HepG2 (cell line): Measurements from ENCODE around the gene TCF19. TPM values are rescaled to one million over a fixed set of nuclear protein-coding genes. Genes with fewer than 3 reads are reported as not detected.

ENCODE experiments used
- AKAP8 ChIP-seq: sonication (generic); formaldehyde crosslinking; IDR thresholded peaks from 2 replicates; pipeline ENCODE4 v1.5.1; 2020; ENCODE audit warnings: mild to moderate bottlenecking, missing genetic modification reagents
- BHLHE40 ChIP-seq: IDR thresholded peaks from 2 replicates; pipeline ENCODE4 v1.6.1; 2011; ENCODE audit warnings: low read length, improper control_type of control experiment
- CENPX ChIP-seq: sonication (generic); formaldehyde crosslinking; IDR thresholded peaks from 2 replicates; pipeline ENCODE4 v1.9.0; 2021; ENCODE audit warnings: mild to moderate bottlenecking, missing genetic modification reagents, moderate library complexity
- ESRRA ChIP-seq: sonication (generic); formaldehyde crosslinking; IDR thresholded peaks from 2 replicates; pipeline ENCODE4 v1.5.1; 2020; ENCODE audit warnings: mild to moderate bottlenecking, low read depth, missing genetic modification reagents
- HNRNPLL ChIP-seq: fragments of 200-400 bp; formaldehyde crosslinking; IDR thresholded peaks from 2 replicates; pipeline ENCODE4 v1.6.1; 2017; ENCODE audit warnings: mild to moderate bottlenecking, low read depth, low read length; ENCODE audit not compliant: poor library complexity, severe bottlenecking
- NR2C2 ChIP-seq: sonication (generic); formaldehyde crosslinking; IDR thresholded peaks from 2 replicates; pipeline ENCODE4 v1.4.0; 2020; ENCODE audit warnings: missing genetic modification reagents, mild to moderate bottlenecking, moderate library complexity, borderline replicate concordance
- POLR2A ChIP-seq, 2 experiments: IDR thresholded peaks; 2 replicates each; pipeline ENCODE4 v1.6.1; 2011; ENCODE audit warnings: low read depth in 2 of 2, low read length in 2 of 2, mild to moderate bottlenecking in 1 of 2, moderate library complexity in 1 of 2; ENCODE audit not compliant: insufficient read depth in 1 of 2
- RFX1 ChIP-seq: fragments of 450-650 bp; IDR thresholded peaks from 2 replicates; pipeline ENCODE4 v1.6.1; 2017
- SCMH1 ChIP-seq: sonication (generic); formaldehyde crosslinking; IDR thresholded peaks from 2 replicates; pipeline ENCODE4 v1.9.0; 2021; ENCODE audit warnings: missing genetic modification reagents, mild to moderate bottlenecking, borderline replicate concordance
- SMAD1 ChIP-seq: sonication (generic); formaldehyde crosslinking; IDR thresholded peaks from 2 replicates; pipeline ENCODE4 v1.4.0; 2020; ENCODE audit warnings: missing genetic modification reagents, low read depth, mild to moderate bottlenecking, borderline replicate concordance
- SMYD3 ChIP-seq: sonication (generic); formaldehyde crosslinking; IDR thresholded peaks from 2 replicates; pipeline ENCODE4 v1.8.1; 2023; ENCODE audit warnings: mild to moderate bottlenecking, missing genetic modification reagents
- SP1 ChIP-seq, 2 experiments: fragments of 450-650 bp in 1 of 2; sonication (generic) in 1 of 2; formaldehyde crosslinking in 1 of 2; IDR thresholded peaks; 2 replicates each; pipeline versions ENCODE4 v1.4.0 to v1.6.1; 2016 to 2020; ENCODE audit warnings: missing genetic modification reagents in 1 of 2
- SP5 ChIP-seq: IDR thresholded peaks from 2 replicates; pipeline ENCODE4 v1.6.1; 2016; ENCODE audit warnings: low read depth, borderline replicate concordance
- TBP ChIP-seq: sonication (generic); formaldehyde crosslinking; IDR thresholded peaks from 2 replicates; pipeline ENCODE4 v1.5.0; 2020; ENCODE audit warnings: missing genetic modification reagents
- TCF7L2 ChIP-seq: IDR thresholded peaks from 2 replicates; pipeline ENCODE4 v1.6.1; 2011; ENCODE audit warnings: mild to moderate bottlenecking, low read depth, low read length, moderate library complexity
- ZBTB38 ChIP-seq: sonication (generic); formaldehyde crosslinking; IDR thresholded peaks from 2 replicates; pipeline ENCODE4 v1.5.1; 2020; ENCODE audit warnings: mild to moderate bottlenecking, missing genetic modification reagents
- ZBTB8A ChIP-seq: sonication (generic); formaldehyde crosslinking; IDR thresholded peaks from 2 replicates; pipeline ENCODE4 v1.4.0; 2020; ENCODE audit warnings: mild to moderate bottlenecking, low read depth, missing genetic modification reagents, borderline replicate concordance
- ZC3H4 ChIP-seq: sonication (generic); formaldehyde crosslinking; IDR thresholded peaks from 2 replicates; pipeline ENCODE4 v1.4.0; 2020; ENCODE audit warnings: missing genetic modification reagents, borderline replicate concordance
- ZKSCAN8 ChIP-seq: IDR thresholded peaks from 2 replicates; pipeline ENCODE4 v1.6.1; 2016; ENCODE audit warnings: borderline replicate concordance, missing genetic modification reagents, missing compliant biosample characterization
- ZNF121 ChIP-seq: sonication (generic); formaldehyde crosslinking; IDR thresholded peaks from 2 replicates; pipeline ENCODE4 v1.5.0; 2020; ENCODE audit warnings: mild to moderate bottlenecking, missing genetic modification reagents
- ZNF260 ChIP-seq: sonication (generic); formaldehyde crosslinking; IDR thresholded peaks from 2 replicates; pipeline ENCODE4 v1.4.0; 2020; ENCODE audit warnings: missing genetic modification reagents, low read depth, mild to moderate bottlenecking, borderline replicate concordance
- ZNF331 ChIP-seq: sonication (generic); formaldehyde crosslinking; IDR thresholded peaks from 2 replicates; pipeline ENCODE4 v1.4.0; 2020; ENCODE audit warnings: missing genetic modification reagents
- ZNF33A ChIP-seq: sonication (generic); formaldehyde crosslinking; IDR thresholded peaks from 2 replicates; pipeline ENCODE4 v1.5.1; 2020; ENCODE audit warnings: missing genetic modification reagents, mild to moderate bottlenecking, moderate library complexity, borderline replicate concordance
- ZNF354B ChIP-seq: sonication (generic); formaldehyde crosslinking; IDR thresholded peaks from 2 replicates; pipeline ENCODE4 v1.8.0; 2022; ENCODE audit warnings: mild to moderate bottlenecking, missing genetic modification reagents
- ZNF552 ChIP-seq: sonication (generic); formaldehyde crosslinking; IDR thresholded peaks from 2 replicates; pipeline ENCODE4 v1.9.0; 2022; ENCODE audit warnings: missing genetic modification reagents, mild to moderate bottlenecking, borderline replicate concordance
- ZNF747 ChIP-seq: sonication (generic); formaldehyde crosslinking; IDR thresholded peaks from 2 replicates; pipeline ENCODE4 v1.8.1; 2023; ENCODE audit warnings: missing genetic modification reagents, mild to moderate bottlenecking, borderline replicate concordance
- ZNF75D ChIP-seq: sonication (generic); formaldehyde crosslinking; IDR thresholded peaks from 2 replicates; pipeline ENCODE4 v1.8.1; 2023; ENCODE audit warnings: missing genetic modification reagents, mild to moderate bottlenecking, borderline replicate concordance
- ZNF776 ChIP-seq: sonication (generic); formaldehyde crosslinking; IDR thresholded peaks from 2 replicates; pipeline ENCODE4 v1.4.0; 2020; ENCODE audit warnings: mild to moderate bottlenecking, missing genetic modification reagents
- ZNF883 ChIP-seq: sonication (generic); formaldehyde crosslinking; IDR thresholded peaks from 2 replicates; pipeline ENCODE4 v1.5.1; 2020; ENCODE audit warnings: mild to moderate bottlenecking, missing genetic modification reagents; ENCODE audit errors: not compliant biosample characterization
- ZSCAN25 ChIP-seq: sonication (generic); formaldehyde crosslinking; IDR thresholded peaks from 2 replicates; pipeline ENCODE4 v1.8.0; 2022; ENCODE audit warnings: mild to moderate bottlenecking, missing genetic modification reagents
- polyA plus RNA-seq, 8 experiments: library from polyadenylated mRNA; depleted of rRNA in 3 of 8; stranded (reverse) in 7 of 8; unstranded in 1 of 8; fragments of >200 nt; fragmentation: Illumina TruSeq in 4 of 8; extraction: Trizol in 4 of 8; gene quantifications; 2 replicates each; pipeline versions ENCODE4 v1.2.1 to v1.2.3, GENCODE V29; 2011 to 2016; ENCODE audit warnings: low read depth in 4 of 8, missing spikeins in 1 of 8, mixed read lengths in 1 of 8; ENCODE audit not compliant: insufficient read depth in 1 of 8
- total RNA-seq, 5 experiments: library from RNA; depleted of rRNA; stranded (reverse); fragments of >200 nt; fragmentation: Illumina TruSeq; extraction: Trizol; gene quantifications; 2 replicates each; pipeline ENCODE4 v1.2.3, GENCODE V29; 2016; ENCODE audit warnings: low read depth in 1 of 5
- TF ChIP-seq, protein P1 (sequence below): sonication (generic); formaldehyde crosslinking; IDR thresholded peaks from 2 replicates; pipeline ENCODE4 v1.4.0; 2020; ENCODE audit warnings: mild to moderate bottlenecking, missing genetic modification reagents
- TF ChIP-seq, protein P2 (sequence below): sonication (generic); formaldehyde crosslinking; IDR thresholded peaks from 2 replicates; pipeline ENCODE4 v1.8.1; 2023; ENCODE audit warnings: mild to moderate bottlenecking, missing genetic modification reagents

The TCF19 gene
- total and polyA plus RNA-seq, 2 of the 13 experiments (the other 11 are each of a cell fraction or from before 2014, with no cell fraction given), result 4.9 to 22.2 TPM

DNA sequence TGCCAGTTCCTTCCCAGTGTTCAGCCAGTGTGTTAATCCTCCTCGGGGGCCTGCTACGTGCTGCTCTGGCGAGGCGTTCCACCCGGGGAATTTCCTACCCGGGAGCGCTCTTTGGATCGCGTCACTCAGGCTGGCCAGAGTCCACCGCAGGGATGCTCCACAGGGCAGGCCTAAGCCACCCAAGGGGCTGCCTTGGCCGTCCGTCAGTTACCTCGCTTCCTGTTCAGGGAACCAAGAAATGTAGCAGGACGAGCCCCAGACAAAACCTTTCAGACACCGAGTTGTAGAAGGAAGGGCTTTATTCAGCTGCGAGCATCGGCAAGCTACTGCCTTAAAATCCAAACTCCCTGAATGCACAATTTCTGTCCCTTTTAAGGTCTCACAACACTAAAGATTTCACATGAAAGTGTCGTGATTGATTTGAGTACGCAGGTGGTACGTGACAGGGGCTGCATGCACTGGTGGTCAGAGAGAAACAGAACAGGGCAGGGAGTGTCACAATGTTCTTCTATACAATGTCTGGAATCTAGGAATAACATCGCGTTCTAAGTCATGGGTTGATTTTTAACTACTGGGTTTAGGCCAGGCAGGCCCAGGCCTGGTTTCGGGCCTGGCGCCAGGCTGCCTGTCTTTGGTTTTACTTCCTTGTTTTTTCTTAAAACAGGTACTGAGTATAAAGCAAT lies 27.8 kb downstream of the TCF19 start (continued):
- TF ChIP-seq TCF7L2, result no peak
- TF ChIP-seq TBP (CRISPR knock-in tag), result no peak
- TF ChIP-seq ZNF121, result 0 out of 2 replicates have a peak, but pooled peaks have one; percentile 21
- TF ChIP-seq ZSCAN25 (CRISPR knock-in tag), result no peak
- TF ChIP-seq SMAD1 (CRISPR knock-in tag), result 0 out of 2 replicates have a peak, but pooled peaks have one; percentile 41
- TF ChIP-seq, protein P1, sequence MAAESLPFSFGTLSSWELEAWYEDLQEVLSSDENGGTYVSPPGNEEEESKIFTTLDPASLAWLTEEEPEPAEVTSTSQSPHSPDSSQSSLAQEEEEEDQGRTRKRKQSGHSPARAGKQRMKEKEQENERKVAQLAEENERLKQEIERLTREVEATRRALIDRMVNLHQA (CRISPR knock-in tag), result peak; percentile 82; the same call in 1 of the 2 replicates
- TF ChIP-seq SCMH1 (CRISPR knock-in tag), result no peak
- TF ChIP-seq ZC3H4 (CRISPR knock-in tag), result peak; percentile 68; the same call in 1 of the 2 replicates
- TF ChIP-seq ESRRA (CRISPR knock-in tag), result no peak; the same call in none of the 2 replicates
- TF ChIP-seq, protein P2, sequence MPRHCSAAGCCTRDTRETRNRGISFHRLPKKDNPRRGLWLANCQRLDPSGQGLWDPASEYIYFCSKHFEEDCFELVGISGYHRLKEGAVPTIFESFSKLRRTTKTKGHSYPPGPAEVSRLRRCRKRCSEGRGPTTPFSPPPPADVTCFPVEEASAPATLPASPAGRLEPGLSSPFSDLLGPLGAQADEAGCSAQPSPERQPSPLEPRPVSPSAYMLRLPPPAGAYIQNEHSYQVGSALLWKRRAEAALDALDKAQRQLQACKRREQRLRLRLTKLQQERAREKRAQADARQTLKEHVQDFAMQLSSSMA (CRISPR knock-in tag), result no peak
- TF ChIP-seq ZNF883 (CRISPR knock-in tag), result peak; percentile 44
- no peak for TF ChIP-seq ZNF260 (CRISPR knock-in tag)
- 0 out of 2 replicates have a peak, but pooled peaks have one; percentile 24 for TF ChIP-seq ZKSCAN8 (CRISPR knock-in tag)
- no peak for TF ChIP-seq ZBTB8A (CRISPR knock-in tag)
- TF ChIP-seq ZNF33A (CRISPR knock-in tag), result no peak
- no peak for TF ChIP-seq BHLHE40
- no peak for TF ChIP-seq ZNF776 (CRISPR knock-in tag)
- TF ChIP-seq HNRNPLL, result peak; percentile 57
- no peak for TF ChIP-seq SP5 (CRISPR knock-in tag)
- no peak for TF ChIP-seq CENPX (CRISPR knock-in tag)
- no peak for TF ChIP-seq ZNF75D
- no peak for TF ChIP-seq SP1 (IDR thresholded peaks at IDR 0.05)
- TF ChIP-seq SP1 (CRISPR knock-in tag; IDR thresholded peaks at IDR 0.05), result peak; percentile 34; the same call in 1 of the 2 replicates
- TF ChIP-seq ZBTB38 (CRISPR knock-in tag), result peak; percentile 88
- TF ChIP-seq ZNF747 (CRISPR knock-in tag), result peak; percentile 51; the same call in 1 of the 2 replicates
- no peak for TF ChIP-seq AKAP8 (CRISPR knock-in tag)
- peak in 1 of 2 experiments; percentile 87 for TF ChIP-seq POLR2A (IDR thresholded peaks at IDR 0.05; ENCODE audit: insufficient read depth in 1 of 2, low read depth in 2 of 2, low read length in 2 of 2)
- 0 out of 2 replicates have a peak, but pooled peaks have one; percentile 21 for TF ChIP-seq ZNF354B (CRISPR knock-in tag)
- TF ChIP-seq NR2C2 (CRISPR knock-in tag), result peak; percentile 37; the same call in 1 of the 2 replicates
- peak; percentile 51; the same call in 1 of the 2 replicates for TF ChIP-seq ZNF331 (CRISPR knock-in tag)
- no peak for TF ChIP-seq ZNF552 (CRISPR knock-in tag)
- peak; percentile 56; the same call in 1 of the 2 replicates for TF ChIP-seq SMYD3 (CRISPR knock-in tag)
- TF ChIP-seq RFX1, result no peak
